ENCODE results near the gene TAF1. TPM values are rescaled to one million over a fixed set of nuclear protein-coding genes. Genes with fewer than 3 reads are reported as not detected.
"Not testable (repeated sequence)": the region's sequence is repeated elsewhere in the genome, so short reads cannot be mapped to it uniquely, and the experiment has no call there.

TAF1 gene
- total and polyA plus RNA-seq, 2 of the 13 experiments (the other 11 are each of a cell fraction or from before 2014, with no cell fraction given) = 8.1 to 17.7 TPM

DNA sequence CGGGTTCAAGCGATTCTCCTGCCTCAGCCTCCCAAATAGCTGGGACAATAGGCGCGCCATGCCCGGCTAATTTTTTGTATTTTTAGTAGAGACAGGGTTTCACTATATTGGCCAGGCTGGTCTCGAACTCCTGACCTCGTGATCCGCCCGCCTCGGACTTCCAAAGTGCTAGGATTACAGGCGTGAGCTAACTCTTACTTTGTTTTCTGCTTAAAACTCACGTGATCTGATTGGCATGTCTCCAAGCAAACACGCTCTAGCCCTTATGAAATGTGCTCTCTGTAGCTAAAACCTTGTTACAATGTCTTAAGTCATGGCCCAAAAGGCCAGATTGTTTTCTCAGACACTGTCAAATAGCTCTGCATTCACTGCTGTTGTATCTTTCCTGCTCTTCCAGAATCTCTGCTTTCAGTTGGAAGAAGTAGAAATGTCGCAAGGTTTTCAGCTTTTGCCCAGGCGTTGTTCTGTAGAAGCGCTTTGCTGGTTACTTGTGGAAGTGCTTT, 127.0 kb downstream of the TAF1 start:
- ATAC-seq (peak; percentile 33; the same call in 1 of the 3 replicates), FAIRE-seq (no peak)
- no peak overlapping the region for H3K4me3 ChIP-seq (replicated peaks in 1 of 3; ENCODE audit: insufficient read depth in 1 of 3, low read depth in 2 of 3, low read length in 3 of 3)

DNA sequence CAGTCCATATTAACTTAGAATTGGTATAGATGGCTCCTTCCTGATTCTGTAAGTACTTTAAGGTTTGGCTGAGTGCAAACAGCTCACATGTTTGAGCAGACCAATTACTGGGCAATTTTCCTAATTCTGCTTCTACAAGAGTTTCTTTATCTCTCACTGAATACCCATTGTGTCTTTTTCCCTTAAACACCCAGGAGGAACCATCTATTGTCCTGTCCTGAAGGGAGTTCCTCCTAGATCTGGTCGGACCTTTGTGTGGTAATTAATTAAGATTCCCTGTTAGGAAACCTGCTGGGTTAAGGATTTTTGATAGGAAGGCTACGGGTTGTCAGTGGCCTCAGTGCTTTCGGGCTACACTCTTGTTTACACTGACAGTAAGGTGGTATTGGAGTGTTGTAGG, 129.8 kb downstream of the TAF1 start:
- POLR2A ChIA-PET; H3K4me1 ChIP-seq (ENCODE audit: insufficient read depth, low read length); H3K36me3 ChIP-seq (replicated peaks in 1 of 2; ENCODE audit: control insufficient read depth in 1 of 2, insufficient read depth in 2 of 2, low read length in 2 of 2); H3K27ac ChIP-seq (ENCODE audit: extremely low read length, insufficient read depth, low read length); H3K9me3 ChIP-seq (ENCODE audit: low read length); DNase-seq (ENCODE audit: low spot score); BruUV-seq (replicated peaks); H3K4me2 ChIP-seq (ENCODE audit: low read depth, low read length); intact Hi-C loops (cut with micrococcal nuclease; ENCODE audit: unreplicated experiment); CTCF ChIA-PET (ENCODE audit: low intra/inter-chr PET ratio, low total read pairs); H4K20me1 ChIP-seq (ENCODE audit: insufficient read depth, low read length); H2AFZ ChIP-seq (ENCODE audit: low read length); in situ Hi-C loops (cut with HindIII; ENCODE audit: extremely low pct_ligation_motif_present, low pct_unique_long_range_greater_than_20kb); ATAC-seq; H3K27me3 ChIP-seq (ENCODE audit: control insufficient read depth in 1 of 2, insufficient read depth in 2 of 2, low read length in 2 of 2); H3K9ac ChIP-seq (ENCODE audit: insufficient read depth, low read depth, low read length); H3K79me2 ChIP-seq (ENCODE audit: insufficient read depth, low read length); H3K4me3 ChIP-seq (replicated peaks in 1 of 3; ENCODE audit: insufficient read depth in 1 of 3, low read depth in 2 of 3, low read length in 3 of 3); FAIRE-seq: not testable (repeated sequence)
- WGBS (ENCODE audit: low lambda C conversion rate) = 47% methylated on average over 3 of the region's 3 CpGs

More for the DNA sequence above, 127.0 kb downstream of the TAF1 start:
- Histone ChIP-seq H2AFZ (ENCODE audit: low read length) (no peak overlapping the region), H3K27ac (ENCODE audit: extremely low read length, insufficient read depth, low read length) (no peak overlapping the region), H3K4me1 (ENCODE audit: insufficient read depth, low read length) (peaks cover 4% of the 10 kb centered on the region), H3K9ac (ENCODE audit: insufficient read depth, low read depth, low read length) (no peak overlapping the region), H4K20me1 (ENCODE audit: insufficient read depth, low read length) (no peaks in the 10 kb centered on the region), H3K9me3 (ENCODE audit: low read length) (no peaks in the 10 kb centered on the region), H3K4me2 (ENCODE audit: low read depth, low read length) (no peak overlapping the region), H3K79me2 (ENCODE audit: insufficient read depth, low read length) (no peaks in the 10 kb centered on the region), H3K27me3 (ENCODE audit: control insufficient read depth in 1 of 2, insufficient read depth in 2 of 2, low read length in 2 of 2) (no peaks in the 10 kb centered on the region), H3K36me3 (replicated peaks in 1 of 2; ENCODE audit: control insufficient read depth in 1 of 2, insufficient read depth in 2 of 2, low read length in 2 of 2) (no peaks in the 10 kb centered on the region)
- no TSS peak for BruUV-seq (replicated peaks)
- in situ Hi-C loops (cut with HindIII; ENCODE audit: extremely low pct_ligation_motif_present, low pct_unique_long_range_greater_than_20kb) (no loop called here), intact Hi-C loops (cut with micrococcal nuclease; ENCODE audit: unreplicated experiment) (no loop called here)
- TF ChIP-seq CHCHD3 (CRISPR knock-in tag; IDR thresholded peaks at IDR 0.05) (no peak), RCOR2 (CRISPR knock-in tag; IDR thresholded peaks at IDR 0.05) (no peak), ZNF614 (CRISPR knock-in tag; IDR thresholded peaks at IDR 0.05; ENCODE audit: borderline replicate concordance) (no peak), ZNF598 (CRISPR knock-in tag; IDR thresholded peaks at IDR 0.05; ENCODE audit: borderline replicate concordance) (no peak), DNMT3B (CRISPR knock-in tag; conservative IDR thresholded peaks at IDR 0.05) (no peak)
- TF ChIP-seq, protein P1, sequence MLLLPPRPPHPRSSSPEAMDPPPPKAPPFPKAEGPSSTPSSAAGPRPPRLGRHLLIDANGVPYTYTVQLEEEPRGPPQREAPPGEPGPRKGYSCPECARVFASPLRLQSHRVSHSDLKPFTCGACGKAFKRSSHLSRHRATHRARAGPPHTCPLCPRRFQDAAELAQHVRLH (CRISPR knock-in tag; IDR thresholded peaks at IDR 0.05; ENCODE audit: borderline replicate concordance, low read depth) = no peak
- TF ChIP-seq, protein P2, sequence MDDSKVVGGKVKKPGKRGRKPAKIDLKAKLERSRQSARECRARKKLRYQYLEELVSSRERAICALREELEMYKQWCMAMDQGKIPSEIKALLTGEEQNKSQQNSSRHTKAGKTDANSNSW (CRISPR knock-in tag; IDR thresholded peaks at IDR 0.05; ENCODE audit: borderline replicate concordance) = no peak
- DNase-seq (ENCODE audit: low spot score) = peak; percentile 6
- 41% methylated on average over 13 of the region's 16 CpGs for WGBS (ENCODE audit: low lambda C conversion rate)
- ChIA-PET CTCF (ENCODE audit: low intra/inter-chr PET ratio, low total read pairs) (no interaction called here), POLR2A (interaction anchor here (0.7 kb wide), 1 partner anchor 37 kb away, joined by 3 read pairs; no protein-coding TSS in a partner anchor)

All from HepG2 (cell line).